Measurements from ENCODE around the gene SENP7.
"Not testable (repeated sequence)": the region's sequence is repeated elsewhere in the genome, so short reads cannot be mapped to it uniquely, and the experiment has no call there.

The SENP7 gene

GRCh38 chr3:101458387-101458786, 54.6 kb downstream of the SENP7 start:
- DNase-seq (ENCODE audit: low read depth in 2 of 2) = no peak

DNA sequence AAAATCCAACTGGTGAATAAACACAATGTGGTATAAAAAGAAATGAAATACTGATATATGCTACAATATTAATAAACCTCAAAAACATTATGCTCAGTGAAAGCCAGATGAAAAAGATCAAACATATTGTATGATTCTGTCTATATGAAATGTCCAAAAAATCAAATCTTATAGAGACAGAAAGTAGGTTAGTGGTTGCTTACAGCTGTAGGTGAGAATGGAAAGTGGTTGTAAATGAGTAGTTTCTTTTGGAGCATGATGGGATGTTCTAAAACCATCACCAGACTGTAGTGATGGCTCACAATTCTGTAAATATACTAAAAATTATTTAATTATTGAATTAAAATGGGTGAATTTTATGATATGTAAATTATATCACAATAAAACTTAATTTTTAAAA, 58.4 kb downstream of the SENP7 start:
- no peak for DNase-seq (ENCODE audit: low read depth in 2 of 2)

- no peak for DNase-seq (ENCODE audit: low read depth in 2 of 2)
These were observed 59.1 kb downstream of the SENP7 start for GRCh38 chr3:101453961-101454360.

GRCh38 chr3:101438641-101439040, 74.4 kb downstream of the SENP7 start:
- not testable (repeated sequence) for DNase-seq (ENCODE audit: low read depth in 2 of 2)

DNA sequence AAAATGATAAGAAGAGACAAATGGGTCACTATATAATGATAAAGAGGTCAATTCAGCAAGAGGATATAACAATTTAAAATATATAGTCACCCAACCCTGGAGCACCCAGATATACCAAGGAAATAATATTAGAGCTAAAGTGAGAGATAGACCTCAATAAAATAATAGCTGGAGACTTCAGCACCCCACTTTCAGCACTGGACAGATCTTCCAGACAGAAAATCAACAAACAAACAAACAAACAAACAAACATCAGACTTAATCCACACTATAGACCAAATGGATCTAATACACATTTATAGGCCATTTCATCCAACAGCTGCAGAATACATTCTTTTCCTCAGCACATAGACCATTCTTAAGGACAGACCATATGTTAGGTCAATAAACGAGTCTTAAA, 79.4 kb downstream of the SENP7 start:
- DNase-seq (ENCODE audit: low read depth in 2 of 2) = no peak

GRCh38 chr3:101423984-101424888, 88.8 kb downstream of the SENP7 start:
- no peak for DNase-seq (ENCODE audit: low read depth in 2 of 2)

DNA sequence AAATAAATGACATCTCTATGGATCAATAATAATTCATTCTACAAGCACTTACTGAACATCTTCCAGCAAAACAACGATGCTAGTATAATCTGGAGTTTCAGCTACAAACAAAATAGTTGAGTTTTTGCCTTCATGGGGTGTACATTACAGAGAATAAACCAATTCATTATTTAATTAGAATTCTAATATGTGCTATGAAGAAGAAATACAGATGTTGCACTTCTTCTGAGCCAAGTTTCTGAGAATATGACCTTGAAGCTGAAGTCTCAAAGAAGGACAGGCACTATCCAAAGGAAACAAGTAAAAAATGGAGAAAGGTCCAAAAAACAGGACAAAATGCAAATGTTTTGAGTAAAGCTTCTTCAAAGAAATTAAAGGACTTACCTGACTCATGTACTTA, 94.2 kb downstream of the SENP7 start:
- no peak for DNase-seq (ENCODE audit: low read depth in 2 of 2)

GRCh38 chr3:101414121-101414520, 98.9 kb downstream of the SENP7 start:
- no peak for DNase-seq (ENCODE audit: low read depth in 2 of 2)

- no peak for DNase-seq (ENCODE audit: low read depth in 2 of 2)
These were observed 99.4 kb downstream of the SENP7 start for GRCh38 chr3:101413656-101414055.

GRCh38 chr3:101391413-101391950, 121.5 kb downstream of the SENP7 start:
- no peak for DNase-seq (ENCODE audit: low read depth in 2 of 2)

DNA sequence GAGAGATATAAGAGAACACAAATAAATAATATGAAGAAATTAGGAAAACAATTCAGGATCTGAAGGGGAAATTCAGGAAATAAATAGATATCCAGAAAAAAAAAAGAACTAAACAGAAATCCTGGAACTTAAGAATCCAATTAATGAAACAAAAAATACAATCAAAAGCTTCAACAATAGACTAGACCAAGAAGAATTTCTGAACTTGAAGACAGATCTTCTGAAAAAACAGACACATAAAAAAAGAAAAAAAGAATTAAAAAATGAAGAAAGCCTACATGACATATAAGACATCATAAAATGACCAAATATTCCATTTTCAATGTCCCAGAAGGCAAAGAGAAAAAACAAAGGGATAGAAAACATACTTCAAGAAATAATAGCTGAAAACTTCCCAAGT, 124.3 kb downstream of the SENP7 start:
- DNase-seq (ENCODE audit: low read depth in 2 of 2) = no peak

DNA sequence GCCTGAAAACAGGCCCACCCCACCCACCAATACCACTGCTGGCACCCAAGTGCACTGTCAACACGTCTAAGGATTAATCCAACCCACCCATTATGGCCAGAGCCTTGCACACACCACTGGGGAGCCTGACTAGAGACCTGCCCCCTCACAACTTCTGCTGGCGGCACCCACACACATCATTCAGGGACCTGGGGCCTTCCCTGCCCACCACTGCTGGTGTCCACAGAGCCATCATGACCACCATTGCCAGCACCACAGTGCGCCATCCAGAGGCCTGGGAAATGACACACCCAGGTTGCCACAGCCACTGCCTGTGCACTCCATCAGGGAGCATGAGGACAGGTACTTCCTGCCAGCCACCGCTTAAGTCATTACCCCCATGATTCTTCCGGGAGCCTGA, 125.7 kb downstream of the SENP7 start:
- DNase-seq (ENCODE audit: low read depth in 2 of 2) = no peak

DNA sequence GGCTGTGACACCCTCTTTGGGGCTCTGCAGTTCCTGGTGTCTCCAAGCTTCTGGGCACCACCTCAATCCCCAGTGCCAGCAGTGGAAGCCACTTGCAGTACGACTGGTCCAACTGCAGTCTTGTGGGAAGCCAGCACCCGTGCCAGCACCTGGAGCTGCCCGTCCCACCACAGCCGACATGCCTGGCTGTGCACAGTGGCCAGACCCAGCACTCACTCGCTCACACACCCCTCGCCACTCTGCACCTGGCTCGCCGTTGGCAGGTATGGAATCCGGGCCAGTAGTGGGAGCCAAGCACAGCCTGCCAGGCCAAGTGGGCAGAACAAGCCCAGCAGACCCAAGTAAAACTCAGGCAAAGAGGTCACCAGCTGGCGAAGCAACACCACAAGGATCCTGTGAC, 128.6 kb downstream of the SENP7 start:
- no peak for DNase-seq (ENCODE audit: low read depth in 2 of 2)

GRCh38 chr3:101383656-101384055, 129.4 kb downstream of the SENP7 start:
- DNase-seq (ENCODE audit: low read depth in 2 of 2) = no peak

DNA sequence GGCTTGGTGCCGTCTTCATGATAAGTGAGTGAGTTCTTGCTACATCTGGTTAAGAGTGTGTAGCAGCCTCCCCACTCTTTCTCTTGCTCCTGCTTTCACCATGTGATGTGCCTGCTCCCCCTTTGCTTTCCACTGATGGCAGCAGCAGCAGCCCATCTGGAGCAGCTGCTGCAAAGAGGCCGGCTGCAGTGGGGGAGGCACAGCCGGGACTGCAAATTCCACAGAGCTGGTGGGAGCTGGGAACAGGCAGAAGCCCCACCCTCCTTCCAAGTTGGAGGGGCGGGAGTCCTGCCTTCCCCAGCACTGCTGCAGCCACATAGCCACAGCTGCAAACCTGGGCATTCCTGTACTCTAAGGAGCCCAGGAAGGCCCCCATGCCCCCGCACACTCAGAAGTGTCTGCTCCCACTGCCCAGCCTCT, 129.8 kb downstream of the SENP7 start:
- DNase-seq (ENCODE audit: low read depth in 2 of 2) = no peak

DNA sequence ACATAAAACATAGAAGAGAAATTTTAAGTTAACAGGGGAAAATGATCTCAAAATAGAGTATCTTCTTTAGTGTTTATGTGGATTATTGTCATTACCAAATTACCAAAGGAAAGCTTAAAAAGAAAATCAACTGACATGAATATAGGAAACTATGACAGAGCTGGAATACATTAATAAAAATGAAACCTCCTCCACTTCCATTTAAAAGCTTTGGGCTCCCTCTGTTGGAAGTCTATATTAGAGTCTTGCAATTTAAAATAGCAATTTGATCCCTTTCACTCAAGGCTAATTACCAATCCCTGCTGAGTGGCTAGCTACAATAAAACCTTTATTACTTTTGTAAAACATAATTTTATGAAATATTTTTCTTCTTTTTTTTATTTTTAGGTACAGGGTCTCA, 131.2 kb downstream of the SENP7 start:
- DNase-seq (ENCODE audit: low read depth in 2 of 2) = no peak

DNA sequence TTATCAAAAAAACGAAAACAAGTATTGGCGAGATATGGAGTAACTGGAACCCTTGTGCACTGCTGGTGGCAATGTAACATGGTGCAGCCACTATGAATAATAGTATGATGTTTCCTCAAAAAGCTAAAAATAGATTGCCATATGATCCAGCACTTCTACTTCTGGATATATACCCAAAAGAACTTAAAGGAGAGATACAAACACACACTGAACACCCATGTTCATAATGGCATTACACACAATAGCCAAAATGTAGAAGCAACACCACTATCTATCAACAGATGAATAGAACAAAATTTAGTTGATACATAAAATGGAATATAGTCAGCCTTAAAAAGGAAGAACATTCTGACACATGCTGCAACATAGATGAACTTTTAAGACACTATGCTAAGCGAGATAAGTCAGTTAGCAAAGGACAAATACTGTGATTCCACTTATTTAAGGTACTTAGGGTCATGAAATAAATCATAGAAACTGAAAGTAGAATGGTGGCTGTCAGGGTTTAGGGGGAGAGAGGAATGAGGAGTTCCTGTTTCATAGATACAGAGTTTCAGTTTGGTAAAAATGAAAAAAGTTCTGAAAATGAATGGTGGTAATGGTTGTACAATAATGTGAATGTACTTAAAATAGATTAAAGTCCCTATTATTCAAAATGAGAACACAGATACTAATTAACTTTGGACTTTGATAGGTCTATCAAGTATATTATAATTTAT, 133.2 kb downstream of the SENP7 start:
- no peak for DNase-seq (ENCODE audit: low read depth in 2 of 2)

DNA sequence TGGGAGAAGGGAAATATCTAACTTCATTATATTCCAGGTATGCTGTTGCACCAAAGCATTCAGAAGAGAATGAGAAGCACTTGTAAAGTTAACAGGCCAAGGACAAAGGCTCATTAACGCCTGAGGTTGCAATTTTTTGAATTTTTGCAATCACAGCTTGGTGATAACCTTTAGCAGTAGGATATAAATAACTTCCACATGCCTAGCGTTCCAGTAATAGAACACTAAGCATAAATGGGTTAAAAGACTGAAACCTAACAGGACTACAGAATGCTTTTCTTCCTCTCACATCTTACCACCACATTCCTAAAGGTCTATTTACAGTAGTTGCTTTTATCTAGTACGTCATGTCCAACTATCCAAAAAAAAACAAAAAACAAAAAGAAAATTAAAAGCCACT, 135.2 kb downstream of the SENP7 start:
- DNase-seq (ENCODE audit: low read depth in 2 of 2) = no peak

- no peak for DNase-seq (ENCODE audit: low read depth in 2 of 2)
These were observed 135.8 kb downstream of the SENP7 start for GRCh38 chr3:101377209-101377608.

DNA sequence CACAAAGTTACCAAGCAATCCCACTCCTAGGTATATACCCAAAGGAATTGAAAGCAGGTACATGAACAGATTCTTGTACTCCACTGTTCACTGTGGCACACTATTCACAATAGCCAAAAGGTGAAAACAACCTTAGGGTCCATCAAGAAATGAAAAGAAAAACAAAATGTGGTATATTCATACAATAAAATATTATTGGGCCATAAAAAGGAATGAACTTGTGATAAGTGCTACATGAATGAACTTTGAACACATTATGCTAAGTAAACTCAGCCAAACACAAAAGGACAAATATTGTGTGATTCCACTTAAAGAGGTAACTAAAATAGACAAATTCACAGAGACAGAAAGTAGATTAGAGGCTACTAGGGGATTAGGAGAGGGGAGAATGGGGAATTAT, 137.4 kb downstream of the SENP7 start:
- no peak for DNase-seq (ENCODE audit: low read depth in 2 of 2)

DNA sequence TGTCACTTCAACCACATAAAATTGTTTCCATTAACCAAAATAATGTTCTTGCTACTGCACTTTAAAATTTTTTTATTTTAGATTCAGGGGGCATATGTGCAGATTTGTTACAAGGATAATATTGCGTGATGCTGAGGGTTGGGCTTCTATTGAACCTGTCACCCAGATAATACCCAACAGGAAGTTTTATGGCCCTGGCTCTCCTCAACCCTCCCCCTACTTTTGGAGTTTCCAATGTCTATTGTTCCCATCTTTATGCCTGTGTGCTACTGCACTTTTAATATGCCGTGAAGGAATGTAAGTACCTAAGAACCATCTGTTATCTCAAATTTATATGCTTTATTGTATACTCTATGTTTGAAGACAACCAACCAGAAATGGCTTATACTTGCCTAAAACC, 150.6 kb downstream of the SENP7 start:
- no peak for DNase-seq (ENCODE audit: low read depth in 2 of 2)

DNA sequence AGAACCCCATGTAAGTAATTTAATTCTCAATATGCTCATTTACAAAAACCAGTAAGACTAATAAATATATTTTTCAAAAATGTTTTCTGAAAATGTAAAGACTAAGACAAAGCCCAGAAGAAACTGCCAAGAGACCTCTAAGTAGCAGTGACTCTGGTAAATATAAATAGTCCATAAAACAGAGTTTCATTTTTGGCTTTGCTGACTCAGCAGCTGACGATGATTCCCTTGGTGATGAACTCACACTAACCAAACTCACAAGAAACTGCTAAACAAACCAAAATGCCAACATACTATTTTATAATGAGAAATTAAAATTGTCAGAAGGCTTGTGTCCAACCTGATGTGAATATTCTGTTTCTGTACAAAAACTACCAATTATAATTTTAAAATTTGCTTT, 161.2 kb downstream of the SENP7 start:
- DNase-seq (ENCODE audit: low read depth in 2 of 2) = no peak

- no peak for DNase-seq (ENCODE audit: low read depth in 2 of 2)
These were observed 172.4 kb downstream of the SENP7 start for GRCh38 chr3:101340591-101340990.

All from stimulated activated CD8-positive, alpha-beta memory T cell treated with anti-CD3 and anti-CD28 coated beads, Interleukin-2, amount 100 ng/mL, for 48 hours (primary cell).